GM18507 (cell line): ENCODE results near the gene CHMP2B.
"Not testable (repeated sequence)": the region's sequence is repeated elsewhere in the genome, so short reads cannot be mapped to it uniquely, and the experiment has no call there.

Experiments used
- DNase-seq: peaks from one replicate; pipeline ENCODE4 v3.0.0; 2011; ENCODE audit warnings: low read depth; ENCODE audit not compliant: insufficient read length; ENCODE audit errors: extremely low spot score
- FAIRE-seq: peaks from 2 replicates; lab custom pipeline; 2011; peaks lifted over from hg19 to GRCh38; lab: Jason Lieb, UNC

The CHMP2B gene

GRCh38 chr3:87298111-87298718, 71.1 kb downstream of the CHMP2B start:
- FAIRE-seq = peak; percentile 76

GRCh38 chr3:87305031-87305430, 77.9 kb downstream of the CHMP2B start:
- not testable (repeated sequence) for DNase-seq, FAIRE-seq

More at GRCh38 chr3:87298111-87298718, 71.1 kb downstream of the CHMP2B start:
- no peak for DNase-seq
